Fibroblast of skin of back (primary cell): ENCODE results near the gene SRSF3.
"Not testable (repeated sequence)": the region's sequence is repeated elsewhere in the genome, so short reads cannot be mapped to it uniquely, and the experiment has no call there.

Experiments
- DNase-seq: peaks from one replicate; pipeline ENCODE4 v3.0.0-alpha.2; 2013

Gene SRSF3

GRCh38 chr6:36576578-36576977 lies 17.6 kb upstream of the SRSF3 start:
- DNase-seq = no peak

GRCh38 chr6:36577301-36577700 lies 16.9 kb upstream of the SRSF3 start:
- DNase-seq = peak; percentile 97

GRCh38 chr6:36578030-36578429 lies 16.1 kb upstream of the SRSF3 start:
- no peak for DNase-seq

- no peak for DNase-seq
Measured at GRCh38 chr6:36578431-36578830, 15.7 kb upstream of the SRSF3 start.

GRCh38 chr6:36580184-36580526 lies 14.0 kb upstream of the SRSF3 start:
- DNase-seq = no peak

GRCh38 chr6:36581716-36582115 lies 12.4 kb upstream of the SRSF3 start:
- DNase-seq = peak; percentile 62

- no peak for DNase-seq
Measured at GRCh38 chr6:36586606-36587005, 7.6 kb upstream of the SRSF3 start.

- DNase-seq = not testable (repeated sequence)
Measured at GRCh38 chr6:36589025-36589400, 5.1 kb upstream of the SRSF3 start.

GRCh38 chr6:36590237-36590636 lies 3.9 kb upstream of the SRSF3 start:
- peak; percentile 85 for DNase-seq

- DNase-seq = no peak
Measured at GRCh38 chr6:36592221-36592655, 1.9 kb upstream of the SRSF3 start.

GRCh38 chr6:36593569-36594028 lies 563 bp upstream of the SRSF3 start:
- peak; percentile 58 for DNase-seq

GRCh38 chr6:36594816-36595643 lies 868 bp downstream of the SRSF3 start:
- DNase-seq = peak; percentile 65

GRCh38 chr6:36596356-36596755 lies 2.2 kb downstream of the SRSF3 start:
- peak; percentile 52 for DNase-seq

GRCh38 chr6:36597775-36598174 lies 3.6 kb downstream of the SRSF3 start:
- no peak for DNase-seq

- DNase-seq = no peak
Measured at GRCh38 chr6:36598326-36598725, 4.2 kb downstream of the SRSF3 start.

- no peak for DNase-seq
Measured at GRCh38 chr6:36598739-36599318, 4.7 kb downstream of the SRSF3 start.

- no peak for DNase-seq
Measured at GRCh38 chr6:36599791-36600209, 5.6 kb downstream of the SRSF3 start.

- no peak for DNase-seq
Measured at GRCh38 chr6:36600564-36601146, 6.5 kb downstream of the SRSF3 start.

GRCh38 chr6:36601818-36602217 lies 7.7 kb downstream of the SRSF3 start:
- DNase-seq = not testable (repeated sequence)

- no peak for DNase-seq
Measured at GRCh38 chr6:36603222-36604089, 9.3 kb downstream of the SRSF3 start.

GRCh38 chr6:36604090-36605060 lies 10.2 kb downstream of the SRSF3 start:
- DNase-seq = no peak

GRCh38 chr6:36605143-36605542 lies 11.0 kb downstream of the SRSF3 start:
- DNase-seq = no peak
